ENCODE results near the gene SATB1.
A peak's percentile ranks its signal among the peaks of the same experiment; 100 is the strongest.

SATB1 gene

DNA sequence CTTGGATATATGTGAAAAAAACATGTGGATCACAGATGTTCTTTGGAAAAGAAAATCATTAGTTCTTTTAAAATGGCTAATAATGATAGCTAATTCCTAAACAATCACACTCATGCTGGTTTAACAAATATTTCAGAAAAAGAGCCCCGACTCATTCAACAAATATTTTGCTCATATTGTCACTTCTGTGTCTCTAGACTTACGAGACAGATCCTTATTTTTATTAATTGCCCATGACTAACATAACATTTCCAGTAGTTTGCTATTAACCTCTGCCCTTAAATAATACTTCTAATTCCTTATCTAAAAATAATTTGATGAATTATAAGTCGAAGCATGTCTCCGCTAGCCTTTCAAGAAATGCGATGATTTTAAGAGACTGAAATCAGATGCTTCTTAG, 70.4 kb downstream of the SATB1 start:
- DNase-seq: no peak
- H3K36me3 ChIP-seq (ENCODE audit: control insufficient read depth, insufficient read depth, low read length): no peaks in the 10 kb centered on the region
- no peaks in the 10 kb centered on the region for H3K79me2 ChIP-seq (ENCODE audit: control insufficient read depth, insufficient read depth, low read length)
- H2BK15ac ChIP-seq (replicated peaks; ENCODE audit: low read depth): no peak overlapping the region
- H3K4me2 ChIP-seq (ENCODE audit: low read length): no peak overlapping the region
- no peak overlapping the region for H3K27ac ChIP-seq (ENCODE audit: low read depth, low read length)
- H4K5ac ChIP-seq (ENCODE audit: low read length): no peak overlapping the region
- H3K4me1 ChIP-seq (ENCODE audit: control insufficient read depth, low read depth, low read length): no peaks in the 10 kb centered on the region
- no peak overlapping the region for H2BK120ac ChIP-seq (ENCODE audit: low read depth, low read length)
- H3K18ac ChIP-seq (ENCODE audit: low read length): no peak overlapping the region
- no peak overlapping the region for H3K9ac ChIP-seq (ENCODE audit: low read length)
- no peak overlapping the region for H3K56ac ChIP-seq (ENCODE audit: low read length)
- H3K27me3 ChIP-seq (ENCODE audit: insufficient read depth, low read length, poor library complexity): no peaks in the 10 kb centered on the region
- H3K23ac ChIP-seq (ENCODE audit: low read length): no peak overlapping the region
- no peaks in the 10 kb centered on the region for H3K79me1 ChIP-seq (ENCODE audit: low read length)
- H3K4me3 ChIP-seq (ENCODE audit: low read length): no peak overlapping the region
- WGBS (ENCODE audit: extremely low coverage, insufficient coverage, low lambda C conversion rate): no CpG with 5 or more reads among the region's 5 CpGs
- no peak overlapping the region for H3K4ac ChIP-seq (ENCODE audit: low read depth, low read length)
- no peak overlapping the region for H2BK5ac ChIP-seq (ENCODE audit: low read length)
- no peak overlapping the region for H2AK5ac ChIP-seq (ENCODE audit: low read length)
- no peak overlapping the region for H4K8ac ChIP-seq (ENCODE audit: low read depth, low read length)

- H3K27ac ChIP-seq (ENCODE audit: low read depth, low read length): no peak overlapping the region
- H3K79me1 ChIP-seq (ENCODE audit: low read length): no peaks in the 10 kb centered on the region
- H3K56ac ChIP-seq (ENCODE audit: low read length): no peak overlapping the region
- H2BK120ac ChIP-seq (ENCODE audit: low read depth, low read length): no peak overlapping the region
- no peak overlapping the region for H2AK5ac ChIP-seq (ENCODE audit: low read length)
- no peak overlapping the region for H3K4me2 ChIP-seq (ENCODE audit: low read length)
- H4K5ac ChIP-seq (ENCODE audit: low read length): no peak overlapping the region
- no peak overlapping the region for H2BK5ac ChIP-seq (ENCODE audit: low read length)
- no peaks in the 10 kb centered on the region for H3K79me2 ChIP-seq (ENCODE audit: control insufficient read depth, insufficient read depth, low read length)
- H3K23ac ChIP-seq (ENCODE audit: low read length): no peak overlapping the region
- no peaks in the 10 kb centered on the region for H3K4me1 ChIP-seq (ENCODE audit: control insufficient read depth, low read depth, low read length)
- H3K4ac ChIP-seq (ENCODE audit: low read depth, low read length): no peak overlapping the region
- H3K4me3 ChIP-seq (ENCODE audit: low read length): no peak overlapping the region
- no peak for DNase-seq
- no peaks in the 10 kb centered on the region for H3K36me3 ChIP-seq (ENCODE audit: control insufficient read depth, insufficient read depth, low read length)
- WGBS (ENCODE audit: extremely low coverage, insufficient coverage, low lambda C conversion rate): no CpG with 5 or more reads among the region's 12 CpGs
- no peak overlapping the region for H3K18ac ChIP-seq (ENCODE audit: low read length)
- no peak overlapping the region for H3K9ac ChIP-seq (ENCODE audit: low read length)
- no peak overlapping the region for H4K8ac ChIP-seq (ENCODE audit: low read depth, low read length)
- H3K27me3 ChIP-seq (ENCODE audit: insufficient read depth, low read length, poor library complexity): no peaks in the 10 kb centered on the region
- H2BK15ac ChIP-seq (replicated peaks; ENCODE audit: low read depth): no peak overlapping the region
Observed at GRCh38 chr3:18351823-18352744, 73.1 kb downstream of the SATB1 start.

DNA sequence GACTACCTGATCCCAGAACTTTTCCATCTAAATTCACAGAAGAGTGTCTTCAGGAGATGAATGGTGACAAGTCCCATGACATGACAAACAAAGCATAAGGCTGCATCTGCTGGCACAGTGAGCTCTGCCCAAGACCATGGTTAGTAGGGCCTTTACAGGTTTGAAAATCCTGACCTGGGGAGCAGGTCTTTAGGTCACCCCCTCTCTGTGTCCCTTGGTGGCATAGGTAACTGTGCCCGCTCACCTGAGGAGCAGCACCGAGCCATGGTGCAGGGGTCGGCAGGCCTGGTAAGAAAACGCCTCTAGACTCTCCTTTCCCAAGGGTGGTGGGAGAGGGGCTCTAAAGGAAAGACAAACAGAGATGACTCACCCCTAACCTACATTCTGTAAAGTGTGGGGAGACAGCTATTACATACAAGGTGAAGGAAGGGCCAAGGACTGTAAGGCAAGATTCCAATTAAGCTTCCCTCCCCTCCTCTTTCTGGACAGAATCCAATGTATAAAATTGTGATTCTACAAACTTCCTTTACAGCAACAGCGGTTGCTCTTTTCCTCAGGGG, 74.0 kb downstream of the SATB1 start:
- Histone ChIP-seq H3K4me3 (ENCODE audit: low read length) (no peak overlapping the region), H3K4ac (ENCODE audit: low read depth, low read length) (no peak overlapping the region), H2BK5ac (ENCODE audit: low read length) (no peak overlapping the region), H4K5ac (ENCODE audit: low read length) (no peak overlapping the region), H3K27ac (ENCODE audit: low read depth, low read length) (no peak overlapping the region), H2BK15ac (replicated peaks; ENCODE audit: low read depth) (no peak overlapping the region), H4K8ac (ENCODE audit: low read depth, low read length) (no peak overlapping the region), H3K79me1 (ENCODE audit: low read length) (no peaks in the 10 kb centered on the region), H3K23ac (ENCODE audit: low read length) (no peak overlapping the region), H3K56ac (ENCODE audit: low read length) (no peak overlapping the region), H3K4me2 (ENCODE audit: low read length) (no peak overlapping the region), H3K18ac (ENCODE audit: low read length) (no peak overlapping the region), H2BK120ac (ENCODE audit: low read depth, low read length) (no peak overlapping the region), H3K36me3 (ENCODE audit: control insufficient read depth, insufficient read depth, low read length) (no peaks in the 10 kb centered on the region), H3K79me2 (ENCODE audit: control insufficient read depth, insufficient read depth, low read length) (no peaks in the 10 kb centered on the region), H3K4me1 (ENCODE audit: control insufficient read depth, low read depth, low read length) (no peaks in the 10 kb centered on the region), H2AK5ac (ENCODE audit: low read length) (no peak overlapping the region), H3K27me3 (ENCODE audit: insufficient read depth, low read length, poor library complexity) (no peaks in the 10 kb centered on the region), H3K9ac (ENCODE audit: low read length) (no peak overlapping the region)
- no CpG with 5 or more reads among the region's 5 CpGs for WGBS (ENCODE audit: extremely low coverage, insufficient coverage, low lambda C conversion rate)
- peak; percentile 46 for DNase-seq

DNA sequence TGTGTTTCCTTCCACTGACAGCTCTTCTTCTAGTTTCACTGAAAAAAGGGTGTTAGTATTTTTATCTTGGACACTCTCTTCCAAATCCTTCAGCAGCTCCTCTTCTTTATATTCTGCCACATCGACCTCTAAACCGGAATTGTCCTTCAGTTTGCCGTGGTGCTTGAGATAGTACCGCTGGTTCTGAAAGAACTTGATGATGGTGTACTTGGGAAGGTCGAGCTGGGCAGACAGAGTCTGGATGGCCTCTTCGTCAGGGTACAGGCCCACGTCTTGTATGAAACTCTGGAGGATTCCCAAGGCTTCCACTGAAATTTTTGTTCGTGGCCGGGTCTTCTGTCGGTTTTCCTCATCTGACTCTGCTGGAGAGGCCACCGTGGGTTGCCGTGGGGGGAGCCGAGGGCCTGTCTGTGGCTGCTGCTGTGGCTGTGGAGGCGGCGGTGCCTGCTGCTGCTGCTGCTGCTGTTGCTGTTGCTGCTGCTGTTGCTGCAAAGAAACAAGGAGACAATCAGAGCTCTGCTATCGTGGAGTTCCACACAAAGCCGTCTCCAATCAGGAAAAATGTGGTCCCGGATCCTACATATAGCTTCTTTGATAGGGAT, 75.8 kb downstream of the SATB1 start:
- Histone ChIP-seq H3K9ac (ENCODE audit: low read length) (no peak overlapping the region), H3K23ac (ENCODE audit: low read length) (no peak overlapping the region), H2BK5ac (ENCODE audit: low read length) (no peak overlapping the region), H3K79me2 (ENCODE audit: control insufficient read depth, insufficient read depth, low read length) (no peaks in the 10 kb centered on the region), H2BK120ac (ENCODE audit: low read depth, low read length) (no peak overlapping the region), H3K4me1 (ENCODE audit: control insufficient read depth, low read depth, low read length) (no peaks in the 10 kb centered on the region), H3K79me1 (ENCODE audit: low read length) (no peaks in the 10 kb centered on the region), H2BK15ac (replicated peaks; ENCODE audit: low read depth) (no peak overlapping the region), H3K36me3 (ENCODE audit: control insufficient read depth, insufficient read depth, low read length) (no peaks in the 10 kb centered on the region), H3K4me3 (ENCODE audit: low read length) (no peak overlapping the region), H2AK5ac (ENCODE audit: low read length) (no peak overlapping the region), H3K27ac (ENCODE audit: low read depth, low read length) (no peak overlapping the region), H3K4ac (ENCODE audit: low read depth, low read length) (no peak overlapping the region), H3K4me2 (ENCODE audit: low read length) (no peak overlapping the region), H4K8ac (ENCODE audit: low read depth, low read length) (no peak overlapping the region), H3K27me3 (ENCODE audit: insufficient read depth, low read length, poor library complexity) (no peaks in the 10 kb centered on the region), H3K18ac (ENCODE audit: low read length) (no peak overlapping the region), H4K5ac (ENCODE audit: low read length) (no peak overlapping the region), H3K56ac (ENCODE audit: low read length) (no peak overlapping the region)
- WGBS (ENCODE audit: extremely low coverage, insufficient coverage, low lambda C conversion rate): no CpG with 5 or more reads among the region's 18 CpGs
- DNase-seq: no peak

- H3K4me2 ChIP-seq (ENCODE audit: low read length): no peak overlapping the region
- no peaks in the 10 kb centered on the region for H3K27me3 ChIP-seq (ENCODE audit: insufficient read depth, low read length, poor library complexity)
- H3K79me2 ChIP-seq (ENCODE audit: control insufficient read depth, insufficient read depth, low read length): no peaks in the 10 kb centered on the region
- no peak overlapping the region for H3K56ac ChIP-seq (ENCODE audit: low read length)
- no peak overlapping the region for H3K18ac ChIP-seq (ENCODE audit: low read length)
- no peak overlapping the region for H3K4ac ChIP-seq (ENCODE audit: low read depth, low read length)
- no peak overlapping the region for H4K8ac ChIP-seq (ENCODE audit: low read depth, low read length)
- H3K23ac ChIP-seq (ENCODE audit: low read length): no peak overlapping the region
- no peaks in the 10 kb centered on the region for H3K4me1 ChIP-seq (ENCODE audit: control insufficient read depth, low read depth, low read length)
- H3K79me1 ChIP-seq (ENCODE audit: low read length): no peaks in the 10 kb centered on the region
- H4K5ac ChIP-seq (ENCODE audit: low read length): no peak overlapping the region
- no CpG with 5 or more reads among the region's 4 CpGs for WGBS (ENCODE audit: extremely low coverage, insufficient coverage, low lambda C conversion rate)
- no peak overlapping the region for H2AK5ac ChIP-seq (ENCODE audit: low read length)
- no peak overlapping the region for H2BK5ac ChIP-seq (ENCODE audit: low read length)
- H3K27ac ChIP-seq (ENCODE audit: low read depth, low read length): no peak overlapping the region
- no peak overlapping the region for H3K4me3 ChIP-seq (ENCODE audit: low read length)
- H3K9ac ChIP-seq (ENCODE audit: low read length): no peak overlapping the region
- no peak overlapping the region for H2BK15ac ChIP-seq (replicated peaks; ENCODE audit: low read depth)
- H3K36me3 ChIP-seq (ENCODE audit: control insufficient read depth, insufficient read depth, low read length): no peaks in the 10 kb centered on the region
- H2BK120ac ChIP-seq (ENCODE audit: low read depth, low read length): no peak overlapping the region
- no peak for DNase-seq
Observed at GRCh38 chr3:18346097-18346496, 79.0 kb downstream of the SATB1 start.

Data from mesendoderm (in vitro differentiated cells).